Measurements from ENCODE around the gene PRDX3. TPM values are rescaled to one million over a fixed set of nuclear protein-coding genes. Genes with fewer than 3 reads are reported as not detected.

PRDX3 gene
- total RNA-seq, 2 donors from 2014 or later = 168 to 250 TPM

DNA sequence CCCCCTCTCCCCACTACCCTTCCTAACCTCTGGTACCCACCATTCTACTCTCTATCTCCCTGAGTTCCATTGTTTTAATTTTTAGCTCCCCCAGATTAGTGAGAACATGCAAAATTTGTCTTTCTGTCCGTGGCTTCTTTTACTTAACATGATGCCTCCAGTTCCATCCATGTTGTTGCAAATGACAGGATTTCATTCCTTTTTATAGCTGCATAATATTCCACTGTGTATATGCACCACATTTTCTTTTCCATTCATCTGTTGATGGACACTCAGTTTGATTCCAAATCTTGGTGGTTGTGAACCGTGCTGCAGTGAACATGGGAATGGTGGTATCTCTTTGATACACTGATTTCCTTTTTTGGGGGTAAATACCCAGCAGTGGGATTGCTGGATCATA, 52.7 kb downstream of the PRDX3 start:
- Histone ChIP-seq H3K27me3 (no peaks in the 10 kb centered on the region), H3K36me3 (peaks cover 50% of the 10 kb centered on the region), H3K9me3 (no peaks in the 10 kb centered on the region), H3K27ac (no peak overlapping the region), H3K4me1 (peaks cover 0 to under 1% of the 10 kb centered on the region in 2 donors), H3K4me3 (no peak overlapping the region)
- TF ChIP-seq, protein P1, sequence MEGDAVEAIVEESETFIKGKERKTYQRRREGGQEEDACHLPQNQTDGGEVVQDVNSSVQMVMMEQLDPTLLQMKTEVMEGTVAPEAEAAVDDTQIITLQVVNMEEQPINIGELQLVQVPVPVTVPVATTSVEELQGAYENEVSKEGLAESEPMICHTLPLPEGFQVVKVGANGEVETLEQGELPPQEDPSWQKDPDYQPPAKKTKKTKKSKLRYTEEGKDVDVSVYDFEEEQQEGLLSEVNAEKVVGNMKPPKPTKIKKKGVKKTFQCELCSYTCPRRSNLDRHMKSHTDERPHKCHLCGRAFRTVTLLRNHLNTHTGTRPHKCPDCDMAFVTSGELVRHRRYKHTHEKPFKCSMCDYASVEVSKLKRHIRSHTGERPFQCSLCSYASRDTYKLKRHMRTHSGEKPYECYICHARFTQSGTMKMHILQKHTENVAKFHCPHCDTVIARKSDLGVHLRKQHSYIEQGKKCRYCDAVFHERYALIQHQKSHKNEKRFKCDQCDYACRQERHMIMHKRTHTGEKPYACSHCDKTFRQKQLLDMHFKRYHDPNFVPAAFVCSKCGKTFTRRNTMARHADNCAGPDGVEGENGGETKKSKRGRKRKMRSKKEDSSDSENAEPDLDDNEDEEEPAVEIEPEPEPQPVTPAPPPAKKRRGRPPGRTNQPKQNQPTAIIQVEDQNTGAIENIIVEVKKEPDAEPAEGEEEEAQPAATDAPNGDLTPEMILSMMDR (IDR thresholded peaks at IDR 0.05) = no peak
- DNase-seq (ENCODE audit: low spot score) = no peak

DNA sequence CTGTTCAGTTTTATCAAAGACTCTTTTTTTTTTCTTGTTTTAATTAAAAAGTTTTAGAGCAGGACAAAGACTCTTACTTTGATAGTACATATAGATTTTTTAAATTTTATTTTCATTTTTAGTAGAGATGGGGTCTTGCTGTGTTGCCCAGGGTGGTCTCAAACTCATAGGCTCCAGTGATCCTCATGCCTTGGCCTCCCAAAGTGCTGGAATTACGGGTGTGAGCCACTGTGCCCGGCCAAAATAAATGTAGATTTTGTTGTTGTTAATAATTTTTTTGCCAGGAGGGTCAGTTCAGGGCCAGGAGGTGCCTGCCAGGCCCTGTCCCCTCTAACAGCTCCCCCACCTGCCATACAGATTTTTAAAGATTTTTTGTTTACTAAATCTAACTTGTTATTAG, 57.7 kb downstream of the PRDX3 start:
- Histone ChIP-seq H3K36me3 (peaks cover 47% of the 10 kb centered on the region), H3K4me1 (peaks cover 0 to 6% of the 10 kb centered on the region in 2 donors), H3K27me3 (no peaks in the 10 kb centered on the region), H3K4me3 (no peak overlapping the region), H3K27ac (peak overlapping the region; percentile 49 to 61), H3K9me3 (no peaks in the 10 kb centered on the region)
- TF ChIP-seq, protein P1 (IDR thresholded peaks at IDR 0.05) = no peak
- no peak for DNase-seq (ENCODE audit: low spot score)

DNA sequence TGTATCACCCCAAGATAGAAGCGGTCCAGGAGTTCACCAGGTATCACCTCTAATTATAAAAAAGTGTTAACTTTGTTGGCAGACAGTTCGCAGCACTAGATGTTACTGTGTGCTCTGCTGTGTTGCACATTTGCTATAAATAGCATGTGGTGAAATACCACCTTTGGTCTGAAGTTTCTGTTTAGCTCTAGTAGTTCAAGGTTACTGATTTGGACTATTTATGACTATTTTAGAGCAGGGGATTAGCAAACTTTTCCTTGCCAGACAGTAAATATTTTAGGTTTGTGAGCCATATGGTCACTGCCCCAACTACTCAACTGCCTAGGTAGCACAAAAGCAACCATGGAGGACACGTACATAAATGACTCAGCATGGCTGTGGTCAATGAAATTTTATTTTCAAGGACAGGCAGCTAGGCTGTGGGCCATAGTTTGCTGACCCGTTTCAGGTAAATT, 58.2 kb downstream of the PRDX3 start:
- TF ChIP-seq, protein P1 (IDR thresholded peaks at IDR 0.05) = no peak
- no peak for DNase-seq (ENCODE audit: low spot score)
- Histone ChIP-seq H3K27me3 (no peaks in the 10 kb centered on the region), H3K36me3 (peaks cover 43% of the 10 kb centered on the region), H3K4me1 (peaks cover 0 to 6% of the 10 kb centered on the region in 2 donors), H3K9me3 (no peaks in the 10 kb centered on the region), H3K4me3 (no peak overlapping the region), H3K27ac (peak overlapping the region; percentile 49 to 61)

DNA sequence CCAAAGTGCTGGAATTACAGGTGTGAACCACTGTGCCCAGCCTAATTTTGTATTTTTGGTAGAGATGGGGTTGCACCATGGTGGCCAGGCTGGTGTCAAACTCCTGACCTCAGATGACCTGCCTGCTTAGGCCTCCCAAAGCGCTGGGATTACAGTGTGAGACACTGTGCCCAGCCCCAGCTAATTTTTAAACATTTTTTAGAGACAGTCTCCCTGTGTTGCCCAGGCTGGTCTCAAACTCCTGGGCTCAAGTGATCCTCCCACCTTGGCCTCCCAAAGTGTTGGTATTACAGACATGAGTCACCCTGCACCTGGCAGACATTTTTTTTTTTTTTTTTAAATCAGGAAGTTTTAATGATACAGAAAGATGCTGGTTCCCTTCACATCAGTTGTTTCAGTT, 59.2 kb downstream of the PRDX3 start:
- DNase-seq (ENCODE audit: low spot score) = no peak
- H3K4me1 ChIP-seq = peaks cover 0 to 6% of the 10 kb centered on the region in 2 donors
- H3K9me3 ChIP-seq = no peaks in the 10 kb centered on the region
- H3K27me3 ChIP-seq = no peaks in the 10 kb centered on the region
- TF ChIP-seq, protein P1 (IDR thresholded peaks at IDR 0.05) = no peak
- H3K27ac ChIP-seq = peak overlapping the region in 1 of 2 donors; percentile 61
- peaks cover 37% of the 10 kb centered on the region for H3K36me3 ChIP-seq
- H3K4me3 ChIP-seq = no peak overlapping the region

DNA sequence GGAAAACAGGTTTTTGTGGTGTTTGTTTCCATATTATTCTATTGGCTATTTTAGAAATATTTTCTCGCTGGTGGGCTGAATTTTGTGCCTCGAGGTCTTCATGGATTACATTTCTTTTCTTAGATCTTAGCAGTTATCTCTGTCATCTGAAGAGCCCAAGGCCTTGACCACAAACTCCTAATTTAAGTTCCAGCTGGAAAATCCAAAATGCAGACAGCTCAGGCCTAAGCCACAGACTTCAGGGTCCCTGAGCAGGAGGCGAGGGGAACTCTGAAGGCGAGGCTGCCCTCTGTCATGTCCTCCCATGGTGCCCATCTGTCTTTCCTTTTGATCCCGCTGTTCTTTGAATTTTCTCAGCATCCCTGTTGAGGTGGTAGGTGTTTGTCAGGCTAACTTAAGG, 60.4 kb downstream of the PRDX3 start:
- no peak overlapping the region for H3K4me3 ChIP-seq
- peaks cover 37% of the 10 kb centered on the region for H3K36me3 ChIP-seq
- DNase-seq (ENCODE audit: low spot score) = no peak
- no peaks in the 10 kb centered on the region for H3K27me3 ChIP-seq
- peaks cover 0 to 6% of the 10 kb centered on the region in 2 donors for H3K4me1 ChIP-seq
- TF ChIP-seq, protein P1 (IDR thresholded peaks at IDR 0.05) = no peak
- no peak overlapping the region for H3K27ac ChIP-seq
- H3K9me3 ChIP-seq = no peaks in the 10 kb centered on the region

Other genes with a start within 250 kb of the PRDX3 start
- 1 to 10 TPM; 5.2 to 7.8 TPM for gene NANOS1, start 149.1 kb downstream of the PRDX3 start, total RNA-seq
- 10 to 100 TPM; 69.8 to 76.9 TPM for gene EIF3A, start 98.0 kb downstream of the PRDX3 start, total RNA-seq
- gene DENND10, start 74.7 kb downstream of the PRDX3 start, total RNA-seq = 10 to 100 TPM; 25.9 to 31.4 TPM
- gene SFXN4, start 13.1 kb downstream of the PRDX3 start, total RNA-seq = 10 to 100 TPM; 31.3 to 49.6 TPM
- 10 to 100 TPM; 19.2 to 53.8 TPM for gene GRK5, start 28.8 kb upstream of the PRDX3 start, total RNA-seq